Fibroblast of gingiva (primary cell): ENCODE measurements around the gene MED13.
"Not testable (repeated sequence)": the region's sequence is repeated elsewhere in the genome, so short reads cannot be mapped to it uniquely, and the experiment has no call there.

Experiments
- DNase-seq: peaks from one replicate; pipeline ENCODE4 v3.0.0-alpha.2; 2011; ENCODE audit warnings: low read depth

MED13 gene

GRCh38 chr17:61997664-61998063 lies 67.4 kb downstream of the MED13 start:
- peak; percentile 61 for DNase-seq

- no peak for DNase-seq
Observed at GRCh38 chr17:61996916-61997605, 68.0 kb downstream of the MED13 start.

GRCh38 chr17:61989509-61989908 lies 75.6 kb downstream of the MED13 start:
- DNase-seq, result no peak

- no peak for DNase-seq
Observed at GRCh38 chr17:61986898-61987297, 78.2 kb downstream of the MED13 start.

GRCh38 chr17:61984821-61985220 lies 80.3 kb downstream of the MED13 start:
- DNase-seq, result no peak

GRCh38 chr17:61981323-61981722 lies 83.8 kb downstream of the MED13 start:
- no peak for DNase-seq

- DNase-seq, result no peak
Observed at GRCh38 chr17:61980535-61980934, 84.5 kb downstream of the MED13 start.

GRCh38 chr17:61974115-61974514 lies 91.0 kb downstream of the MED13 start:
- no peak for DNase-seq

GRCh38 chr17:61972311-61972710 lies 92.8 kb downstream of the MED13 start:
- DNase-seq, result no peak

GRCh38 chr17:61970030-61970429 lies 95.0 kb downstream of the MED13 start:
- peak; percentile 10 for DNase-seq

GRCh38 chr17:61968757-61969156 lies 96.3 kb downstream of the MED13 start:
- no peak for DNase-seq

GRCh38 chr17:61967729-61968128 lies 97.3 kb downstream of the MED13 start:
- DNase-seq, result no peak

- no peak for DNase-seq
Observed at GRCh38 chr17:61966191-61966590, 98.9 kb downstream of the MED13 start.

- DNase-seq, result no peak
Observed at GRCh38 chr17:61955619-61956018, 109.5 kb downstream of the MED13 start.

GRCh38 chr17:61947367-61948078 lies 117.6 kb downstream of the MED13 start:
- DNase-seq, result no peak

- DNase-seq, result no peak
Observed at GRCh38 chr17:61946359-61946758, 118.7 kb downstream of the MED13 start.

- DNase-seq, result no peak
Observed at GRCh38 chr17:61943117-61943516, 122.0 kb downstream of the MED13 start.

- no peak for DNase-seq
Observed at GRCh38 chr17:61942085-61942484, 123.0 kb downstream of the MED13 start.

- no peak for DNase-seq
Observed at GRCh38 chr17:61928101-61928436, 137.0 kb downstream of the MED13 start.

- DNase-seq, result peak; percentile 97
Observed at GRCh38 chr17:61927208-61928100, 137.6 kb downstream of the MED13 start, which contains the start of gene INTS2. TSS of gene INTS2 (minus strand) at chr17:61927982. CDS start at chr17:61926644, 1,338 bp downstream.

GRCh38 chr17:61926826-61927207 lies 138.3 kb downstream of the MED13 start:
- DNase-seq, result peak; percentile 43

- not testable (repeated sequence) for DNase-seq
Observed at GRCh38 chr17:61915162-61915561, 149.9 kb downstream of the MED13 start.
